Panc1 (cell line): ENCODE measurements around the gene CDKL4. TPM values are rescaled to one million over a fixed set of nuclear protein-coding genes. Genes with fewer than 3 reads are reported as not detected.

Experiments used
- ATAC-seq: fragments of 200-7000 bp; cut with Tn5 transposase; 2 replicates; pipeline ENCODE4 v1.9.1; 2020; ENCODE audit warnings: mild to moderate bottlenecking, moderate library complexity
- BruUV-seq: library from RNA; stranded (reverse); fragments of 400-500 nt; replicated peaks from 2 replicates; lab custom pipeline; 2021; lab: Mats Ljungman, UMichigan
- CTCF ChIA-PET: fragments of 300-600 bp; sonication (Branson Sonifier 250); formaldehyde crosslinking; loops from one replicate; lab custom pipeline; 2022; ENCODE audit warnings: antibody characterized with exemption; lab: Charles Lee
- POLR2A ChIA-PET: fragments of 300-600 bp; sonication (Branson Sonifier 250); formaldehyde crosslinking; loops from one replicate; lab custom pipeline; 2022; ENCODE audit warnings: antibody characterized with exemption; lab: Charles Lee
- DNase-seq: peaks from one replicate; pipeline ENCODE4 v3.0.0-alpha.2; 2010; ENCODE audit warnings: low read depth, low spot score
- H3K27ac ChIP-seq: 2 replicates; pipeline ENCODE4 v1.5.1; 2011; ENCODE audit warnings: mild to moderate bottlenecking, low read length, inconsistent platforms
- H3K27me3 ChIP-seq: fragments of 200-500 bp; sonication (Bioruptor generic); 2 replicates; pipeline ENCODE4 v1.6.0; 2014; ENCODE audit warnings: low read length, inconsistent platforms; ENCODE audit not compliant: control insufficient read depth, insufficient read depth
- H3K36me3 ChIP-seq: fragments of 200-500 bp; sonication (Bioruptor generic); 2 replicates; pipeline ENCODE4 v1.5.1; 2014; ENCODE audit warnings: inconsistent platforms, mild to moderate bottlenecking, low read length, moderate library complexity; ENCODE audit not compliant: control insufficient read depth, insufficient read depth
- H3K4me1 ChIP-seq: 2 replicates; pipeline ENCODE4 v1.5.1; 2011; ENCODE audit warnings: inconsistent platforms, mild to moderate bottlenecking, low read length, moderate library complexity; ENCODE audit not compliant: control insufficient read depth, insufficient read depth
- H3K4me3 ChIP-seq, 2 experiments: 2 replicates each; pipeline ENCODE4 v1.5.1; 2011 to 2012; ENCODE audit warnings: low read depth in 2 of 2, low read length in 2 of 2, mild to moderate bottlenecking in 2 of 2, inconsistent platforms in 1 of 2, moderate library complexity in 1 of 2
- H3K9me3 ChIP-seq: fragments of 200-500 bp; sonication (Bioruptor generic); 2 replicates; pipeline ENCODE4 v1.5.1; 2014; ENCODE audit warnings: low read depth, mild to moderate bottlenecking, inconsistent platforms, low read length, moderate library complexity; ENCODE audit not compliant: control insufficient read depth, insufficient read depth
- CTCF ChIP-seq: fragments of 450-650 bp; IDR thresholded peaks from 2 replicates; pipeline ENCODE4 v1.5.1; 2017; ENCODE audit warnings: mild to moderate bottlenecking
- POLR2AphosphoS5 ChIP-seq: IDR thresholded peaks from 2 replicates; pipeline ENCODE4 v1.6.1; 2012; ENCODE audit warnings: mild to moderate bottlenecking, low read depth, low read length, moderate library complexity
- REST ChIP-seq, 2 experiments: IDR thresholded peaks; 2 replicates each; pipeline ENCODE4 v1.6.1; 2011 to 2012; ENCODE audit warnings: low read depth in 2 of 2, control low read depth in 1 of 2, low read length in 1 of 2, mild to moderate bottlenecking in 1 of 2, moderate library complexity in 1 of 2; ENCODE audit not compliant: insufficient read depth in 1 of 2
- SIN3A ChIP-seq: IDR thresholded peaks from 2 replicates; pipeline ENCODE4 v1.6.1; 2012; ENCODE audit warnings: low read depth, mild to moderate bottlenecking, low read length, moderate library complexity, borderline replicate concordance; ENCODE audit not compliant: insufficient read depth
- TCF7L2 ChIP-seq: IDR thresholded peaks from 2 replicates; pipeline ENCODE4 v1.6.1; 2011; ENCODE audit warnings: mild to moderate bottlenecking, low read depth, low read length, inconsistent platforms
- in situ Hi-C: cut with HindIII; loops from 2 replicates; pipeline ENCODE4 v1.10.0; 2016; ENCODE audit warnings: low sequenced_read_pairs, low pct_unique_long_range_greater_than_20kb
- intact Hi-C: fragments of 100-400 bp; cut with micrococcal nuclease; formaldehyde crosslinking; loops from one replicate; pipeline ENCODE4 v1.10.0; 2022; ENCODE audit not compliant: unreplicated experiment
- total RNA-seq: library from RNA; stranded (reverse); gene quantifications from one replicate; pipeline ENCODE4 v1.2.1, GENCODE V29; 2021; ENCODE audit not compliant: unreplicated experiment

Gene CDKL4
- total RNA-seq, 1 experiment from 2014 or later = not detected

GRCh38 chr2:39256040-39256439 lies 12.3 kb upstream of the CDKL4 start:
- POLR2A ChIA-PET = no interaction called here
- Histone ChIP-seq H3K36me3 (peaks cover 7% of the 10 kb centered on the region; the same call in 1 of the 2 replicates), H3K4me3 (no peak overlapping the region), H3K9me3 (no peaks in the 10 kb centered on the region), H3K27me3 (no peaks in the 10 kb centered on the region), H3K4me1 (no peaks in the 10 kb centered on the region), H3K27ac (no peak overlapping the region)
- CTCF ChIA-PET = no interaction called here
- BruUV-seq = no TSS peak
- intact Hi-C loops (no loop called here), in situ Hi-C loops (no loop called here)
- no peak for DNase-seq
- TF ChIP-seq CTCF = no peak
- no peak for TF ChIP-seq TCF7L2
- no peak for TF ChIP-seq POLR2AphosphoS5
- no peak for TF ChIP-seq SIN3A
- TF ChIP-seq REST (IDR thresholded peaks at IDR 0.05; ENCODE audit: insufficient read depth in 1 of 2, low read depth in 2 of 2, low read length in 1 of 2) = no peak
- ATAC-seq = no peak

- ChIA-PET CTCF (no interaction called here), POLR2A (no interaction called here)
- BruUV-seq = no TSS peak
- Histone ChIP-seq H3K4me1 (no peaks in the 10 kb centered on the region), H3K27me3 (no peaks in the 10 kb centered on the region), H3K9me3 (no peaks in the 10 kb centered on the region), H3K36me3 (peaks cover 7% of the 10 kb centered on the region; the same call in 1 of the 2 replicates), H3K4me3 (no peak overlapping the region), H3K27ac (no peak overlapping the region)
- ATAC-seq (no peak), DNase-seq (no peak)
- in situ Hi-C loops (no loop called here), intact Hi-C loops (no loop called here)
- TF ChIP-seq REST (IDR thresholded peaks at IDR 0.05; ENCODE audit: insufficient read depth in 1 of 2, low read depth in 2 of 2, low read length in 1 of 2) (no peak), SIN3A (no peak), TCF7L2 (no peak), CTCF (no peak)
Measured at GRCh38 chr2:39252888-39253518, 9.2 kb upstream of the CDKL4 start.
